Testis (tissue), 3 donors: ENCODE measurements around the gene PRKAR1B. TPM values are rescaled to one million over a fixed set of nuclear protein-coding genes. Genes with fewer than 3 reads are reported as not detected.

ENCODE experiments used
- DNase-seq: peaks from one replicate; pipeline ENCODE4 v3.0.0-alpha.2; 2019
- H3K27ac ChIP-seq, 2 donors: fragments of 200-600 bp; sonication (generic); one replicate each; pipeline ENCODE4 v1.5.1; 2019
- H3K27me3 ChIP-seq: fragments of 200-600 bp; sonication (generic); one replicate; pipeline ENCODE4 v1.5.1; 2019
- H3K36me3 ChIP-seq: fragments of 200-600 bp; sonication (generic); one replicate; pipeline ENCODE4 v1.5.1; 2017; ENCODE audit warnings: low read depth; ENCODE audit errors: missing control alignments
- H3K4me1 ChIP-seq: fragments of 200-600 bp; sonication (generic); one replicate; pipeline ENCODE4 v1.5.1; 2019
- H3K4me3 ChIP-seq, 2 donors: fragments of 200-600 bp; sonication (generic); one replicate each; pipeline ENCODE4 v1.5.1; 2017 to 2019
- H3K9me3 ChIP-seq: fragments of 200-600 bp; sonication (generic); one replicate; pipeline ENCODE4 v1.5.1; 2017
- POLR2A ChIP-seq: fragments of 450-650 bp; IDR thresholded peaks from one replicate; pipeline ENCODE4 v1.6.1; 2017; ENCODE audit warnings: antibody characterized with exemption, mild to moderate bottlenecking, moderate library complexity
- WGBS, 2 donors: methylation state at CpG; one replicate each; pipeline ENCODE4 v1.1.5; 2018; 5-methylcytosine and 5-hydroxymethylcytosine counted together
- intact Hi-C: fragments of 100-400 bp; cut with DNase I; formaldehyde crosslinking; loops from one replicate; pipeline ENCODE4 v1.15.1; 2023; ENCODE audit warnings: low total_unique reads
- polyA plus RNA-seq: library from polyadenylated mRNA; stranded (reverse); fragments of 350-450 nt; fragmentation: Illumina TruSeq; extraction: RNeasy Lipid Tissue Mini Kit (QIAGEN cat#74804); gene quantifications from one replicate; pipeline ENCODE4 v1.2.3, GENCODE V29; 2014; ENCODE audit warnings: low read depth, low replicate concordance; ENCODE audit not compliant: insufficient read depth
- total RNA-seq, 2 donors: library from RNA; depleted of rRNA; stranded (reverse); fragments of >200 nt; gene quantifications; one replicate each; pipeline ENCODE4 v1.2.3, GENCODE V29; 2016
- TF ChIP-seq, protein P1 (sequence below), 3 experiments: fragments of 450-650 bp in 2 of 3; fragments of 200-600 bp in 1 of 3; sonication (generic) in 1 of 3; IDR thresholded peaks; one replicate each; pipeline ENCODE4 v1.5.1; 2016 to 2019; ENCODE audit warnings: antibody characterized with exemption in 3 of 3, mild to moderate bottlenecking in 2 of 3, moderate library complexity in 1 of 3

PRKAR1B gene
- total and polyA plus RNA-seq, 3 donors from 2014 or later, result 27.8 to 35.7 (median 31.3) TPM

DNA sequence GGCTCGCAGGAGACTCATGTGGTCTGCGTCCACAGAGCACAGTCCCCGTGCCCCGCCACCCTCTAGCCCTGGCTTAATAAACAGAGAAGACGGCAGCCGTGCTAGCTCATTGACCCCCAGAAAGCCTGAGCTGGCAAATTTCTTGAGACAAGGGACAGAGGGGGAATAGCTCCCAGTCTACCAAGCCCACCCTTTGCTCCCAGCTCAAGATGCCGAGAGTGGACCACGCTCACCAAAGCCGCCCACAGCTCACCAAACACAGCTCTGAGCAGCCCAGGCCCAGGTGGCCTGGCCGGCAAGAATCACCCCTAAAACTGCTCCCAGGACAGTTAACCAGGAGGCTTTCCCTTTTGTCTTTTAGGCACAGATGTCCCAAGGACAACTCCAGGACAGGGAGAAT is 212.8 kb downstream of the PRKAR1B start:
- no peaks in the 10 kb centered on the region for H3K9me3 ChIP-seq
- H3K4me3 ChIP-seq, result no peak overlapping the region
- H3K27ac ChIP-seq, result no peak overlapping the region
- H3K4me1 ChIP-seq, result peaks cover 15% of the 10 kb centered on the region
- no peaks in the 10 kb centered on the region for H3K27me3 ChIP-seq
- 76 to 87% methylated on average over 9 to 10 of the region's 10 CpGs for WGBS, 2 donors
- TF ChIP-seq, protein P1, sequence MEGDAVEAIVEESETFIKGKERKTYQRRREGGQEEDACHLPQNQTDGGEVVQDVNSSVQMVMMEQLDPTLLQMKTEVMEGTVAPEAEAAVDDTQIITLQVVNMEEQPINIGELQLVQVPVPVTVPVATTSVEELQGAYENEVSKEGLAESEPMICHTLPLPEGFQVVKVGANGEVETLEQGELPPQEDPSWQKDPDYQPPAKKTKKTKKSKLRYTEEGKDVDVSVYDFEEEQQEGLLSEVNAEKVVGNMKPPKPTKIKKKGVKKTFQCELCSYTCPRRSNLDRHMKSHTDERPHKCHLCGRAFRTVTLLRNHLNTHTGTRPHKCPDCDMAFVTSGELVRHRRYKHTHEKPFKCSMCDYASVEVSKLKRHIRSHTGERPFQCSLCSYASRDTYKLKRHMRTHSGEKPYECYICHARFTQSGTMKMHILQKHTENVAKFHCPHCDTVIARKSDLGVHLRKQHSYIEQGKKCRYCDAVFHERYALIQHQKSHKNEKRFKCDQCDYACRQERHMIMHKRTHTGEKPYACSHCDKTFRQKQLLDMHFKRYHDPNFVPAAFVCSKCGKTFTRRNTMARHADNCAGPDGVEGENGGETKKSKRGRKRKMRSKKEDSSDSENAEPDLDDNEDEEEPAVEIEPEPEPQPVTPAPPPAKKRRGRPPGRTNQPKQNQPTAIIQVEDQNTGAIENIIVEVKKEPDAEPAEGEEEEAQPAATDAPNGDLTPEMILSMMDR (IDR thresholded peaks at IDR 0.05), result no peak
- no peak for TF ChIP-seq POLR2A
- no peak for DNase-seq
- intact Hi-C loops, result no loop called here
- H3K36me3 ChIP-seq, result no peaks in the 10 kb centered on the region

DNA sequence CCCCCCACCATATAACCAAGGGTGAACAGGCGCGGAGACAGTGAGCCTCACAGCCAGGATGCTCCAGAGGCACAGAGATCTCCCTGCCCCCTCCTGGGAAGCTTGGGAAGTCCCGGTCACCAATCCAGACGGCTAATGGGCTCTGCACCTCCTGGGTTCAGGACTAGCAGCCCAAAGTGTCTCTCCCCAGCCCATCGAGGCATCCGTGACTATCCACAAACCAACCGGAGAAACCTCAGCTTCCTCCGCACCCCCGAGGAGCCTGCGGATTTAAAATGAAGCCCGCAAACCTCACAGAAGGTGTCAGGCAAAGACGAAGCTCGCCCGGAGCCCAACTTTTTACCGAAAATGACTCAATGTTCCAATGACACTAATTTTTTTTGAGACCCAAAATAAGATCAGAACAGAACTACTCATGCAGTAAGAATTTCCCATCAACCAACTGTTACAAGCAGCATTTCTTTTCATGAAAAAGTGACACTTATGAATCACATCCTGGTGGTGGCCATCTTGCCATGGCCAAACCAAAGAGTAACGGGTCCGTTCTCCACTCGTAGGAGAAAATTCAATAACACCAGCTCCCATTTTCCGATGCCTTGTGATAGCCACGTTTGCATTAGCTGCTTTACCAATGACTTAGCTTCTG is 213.4 kb downstream of the PRKAR1B start:
- Histone ChIP-seq H3K9me3 (no peaks in the 10 kb centered on the region), H3K4me1 (peaks cover 13% of the 10 kb centered on the region), H3K36me3 (no peaks in the 10 kb centered on the region), H3K27ac (no peak overlapping the region), H3K4me3 (no peak overlapping the region), H3K27me3 (no peaks in the 10 kb centered on the region)
- intact Hi-C loops, result no loop called here
- no peak for DNase-seq
- WGBS, 2 donors, result 89% methylated on average over 19 to 20 of the region's 20 CpGs
- TF ChIP-seq POLR2A, result no peak
- TF ChIP-seq, protein P1 (IDR thresholded peaks at IDR 0.05), result no peak

DNA sequence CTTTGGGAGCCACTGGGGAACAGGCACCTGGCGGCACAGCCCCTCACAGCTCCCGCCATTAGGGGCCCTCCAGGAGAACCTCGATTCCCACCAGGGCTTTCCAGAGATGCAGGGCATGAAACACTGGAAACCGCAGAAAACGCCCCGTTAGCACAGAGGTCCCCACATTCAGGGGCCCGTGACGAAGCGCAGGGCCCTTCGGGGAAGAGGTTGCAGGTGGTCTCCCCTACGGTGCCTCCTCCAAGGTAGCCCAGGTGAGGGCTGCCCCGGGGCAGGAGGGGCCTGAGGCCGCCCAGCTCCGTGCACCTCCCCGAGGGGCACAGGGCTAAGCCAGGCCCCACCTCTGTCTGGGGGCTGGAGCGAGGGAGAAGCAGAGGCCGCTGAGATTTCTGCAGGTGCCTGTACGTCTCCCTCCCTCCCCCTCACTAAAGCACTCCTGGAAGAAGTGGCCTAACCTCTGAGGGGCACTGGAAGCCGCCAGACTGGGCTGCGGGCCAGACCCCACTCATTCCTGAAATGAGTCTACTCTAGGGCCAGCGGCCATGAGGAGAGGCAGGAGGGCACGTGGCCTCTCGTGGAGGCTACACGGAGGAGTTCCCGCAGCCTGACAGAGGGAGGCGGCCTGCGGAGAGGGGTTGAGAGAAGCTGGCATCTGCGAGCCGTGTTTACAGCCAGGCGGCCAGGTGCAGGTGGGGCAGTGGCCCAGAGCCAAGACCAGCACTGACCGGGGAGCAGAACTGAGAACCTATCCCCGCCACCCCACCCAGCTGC is 214.4 kb downstream of the PRKAR1B start:
- WGBS, 2 donors, result 68 to 76% methylated on average over 18 to 32 of the region's 32 CpGs
- TF ChIP-seq, protein P1 (IDR thresholded peaks at IDR 0.05), result no peak
- no peak for TF ChIP-seq POLR2A
- no peak overlapping the region for H3K4me3 ChIP-seq

DNA sequence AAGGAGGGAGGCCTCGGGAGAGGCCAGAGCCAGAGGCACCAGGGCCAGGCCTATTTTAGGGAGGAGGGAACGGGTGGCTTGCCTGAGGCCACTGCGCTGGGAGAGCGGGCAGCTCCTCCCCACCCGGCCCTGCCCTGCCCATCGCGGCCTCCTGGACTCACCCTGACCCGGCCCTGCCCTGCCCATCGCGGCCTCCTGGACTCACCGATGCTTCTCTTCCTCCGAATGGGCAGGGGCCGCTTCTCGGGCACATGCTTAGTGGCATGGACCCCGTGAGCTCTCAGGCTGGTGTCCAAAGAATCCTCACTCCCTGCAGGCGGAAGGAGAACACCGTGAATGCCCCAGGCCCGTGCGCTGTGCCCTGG is 215.0 kb downstream of the PRKAR1B start:
- Histone ChIP-seq H3K27ac (no peak overlapping the region), H3K36me3 (no peaks in the 10 kb centered on the region), H3K4me1 (peaks cover 5% of the 10 kb centered on the region), H3K4me3 (no peak overlapping the region), H3K9me3 (no peaks in the 10 kb centered on the region), H3K27me3 (no peaks in the 10 kb centered on the region)
- intact Hi-C loops, result no loop called here
- DNase-seq, result no peak
- no peak for TF ChIP-seq POLR2A
- TF ChIP-seq, protein P1 (IDR thresholded peaks at IDR 0.05), result no peak
- WGBS, 2 donors, result 89 to 90% methylated on average over 15 to 19 of the region's 19 CpGs

More for the DNA sequence above, 214.4 kb downstream of the PRKAR1B start:
- no peak for DNase-seq
- Histone ChIP-seq H3K9me3 (no peaks in the 10 kb centered on the region), H3K4me1 (peaks cover 5% of the 10 kb centered on the region), H3K27ac (no peak overlapping the region), H3K27me3 (no peaks in the 10 kb centered on the region), H3K36me3 (no peaks in the 10 kb centered on the region)
- intact Hi-C loops, result no loop called here
